ENCODE measurements around the gene TBX10. TPM values are rescaled to one million over a fixed set of nuclear protein-coding genes. Genes with fewer than 3 reads are reported as not detected.
"Not testable (repeated sequence)": the region's sequence is repeated elsewhere in the genome, so short reads cannot be mapped to it uniquely, and the experiment has no call there.

Gene TBX10
- total and polyA plus RNA-seq, 7 experiments from 2014 or later: not detected

DNA sequence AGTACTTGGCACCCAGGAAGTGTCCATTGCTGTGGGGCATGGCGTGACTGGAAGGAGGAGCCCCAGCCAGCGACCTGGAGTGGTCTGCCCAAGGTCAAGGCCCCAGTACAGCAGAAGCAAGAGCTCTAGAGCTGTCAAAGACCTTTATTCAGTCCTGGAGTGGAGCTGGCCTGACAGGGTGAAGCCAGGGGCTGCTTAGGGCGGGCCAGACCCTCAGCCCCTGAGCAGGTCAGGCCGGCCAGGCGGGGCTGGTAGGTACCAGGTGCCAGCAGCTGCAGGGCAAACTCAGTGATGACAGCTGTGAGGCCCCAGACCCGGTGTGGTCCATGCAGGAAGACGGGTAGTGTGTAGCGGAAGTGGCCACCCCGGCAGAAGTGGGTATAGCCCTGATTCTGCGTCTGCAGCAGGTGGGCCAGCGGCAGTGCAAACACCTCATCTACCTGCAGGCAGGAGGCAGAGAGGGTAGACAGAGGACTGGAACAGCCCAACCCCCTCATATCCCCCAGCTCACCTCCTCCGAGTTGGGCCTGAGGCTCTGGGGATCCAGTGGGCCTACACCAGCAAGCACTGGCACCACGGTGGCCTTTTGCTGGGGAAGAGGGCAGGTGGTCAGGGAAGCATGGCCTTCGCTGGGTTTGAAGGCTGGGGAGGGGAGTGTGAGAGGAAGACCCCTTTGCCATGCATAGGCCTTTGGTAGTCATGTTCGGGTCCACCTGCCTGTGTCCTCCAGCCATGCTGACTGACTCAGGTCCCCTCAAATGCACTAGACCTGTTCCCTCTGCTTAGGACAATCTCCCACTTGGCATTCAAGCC lies 11.5 kb downstream of the TBX10 start:
- ATAC-seq (no peak), DNase-seq (peak in 1 of 9 donors; percentile 9)
- Mint-ChIP-seq H3K9me3 (no peaks in the 10 kb centered on the region), H3K27ac (peak overlapping the region in 2 of 9 donors; percentile 45 to 60), H3K4me1 (peaks cover 5 to 18% (median 10%) of the 10 kb centered on the region in 7 donors), H3K36me3 (no peaks in the 10 kb centered on the region), H3K4me3 (peak overlapping the region in 2 of 10 donors; percentile 33 to 55), H3K27me3 (no peaks in the 10 kb centered on the region)
- CTCF ChIA-PET: interaction anchor here (0.6 to 2.4 kb wide), 9 partner anchors 10 to 271 kb away, joined by 3 to 13 read pairs (median 4); partner anchors contain the start of gene ACY3
- Histone ChIP-seq H3K36me3 (ENCODE audit: control insufficient read depth in 2 of 3, insufficient read depth in 3 of 3, low read length in 3 of 3) (no peaks in the 10 kb centered on the region), H3K9me3 (ENCODE audit: control insufficient read depth in 2 of 3, low read length in 3 of 3) (no peaks in the 10 kb centered on the region), H3K4me3 (ENCODE audit: low read length) (no peak overlapping the region), H3K4me1 (ENCODE audit: control insufficient read depth in 2 of 2, insufficient read depth in 2 of 2, low read length in 2 of 2) (peaks cover 8 to 9% of the 10 kb centered on the region in 2 donors), H3K27ac (ENCODE audit: low read depth, low read length) (no peak overlapping the region), H3K27me3 (ENCODE audit: control insufficient read depth in 2 of 2, insufficient read depth in 2 of 2, low read length in 2 of 2) (no peaks in the 10 kb centered on the region)
- intact Hi-C loops (cut with micrococcal nuclease): loop anchor here in 1 of 2 donors (5.0 kb wide), 1 partner anchor 84 kb away; no protein-coding TSS in a partner anchor
- POLR2A ChIA-PET: interaction anchor here (1.2 to 3.0 kb wide), 3 partner anchors 10 to 13 kb away, joined by 3 to 27 read pairs (median 3); no protein-coding TSS in a partner anchor

DNA sequence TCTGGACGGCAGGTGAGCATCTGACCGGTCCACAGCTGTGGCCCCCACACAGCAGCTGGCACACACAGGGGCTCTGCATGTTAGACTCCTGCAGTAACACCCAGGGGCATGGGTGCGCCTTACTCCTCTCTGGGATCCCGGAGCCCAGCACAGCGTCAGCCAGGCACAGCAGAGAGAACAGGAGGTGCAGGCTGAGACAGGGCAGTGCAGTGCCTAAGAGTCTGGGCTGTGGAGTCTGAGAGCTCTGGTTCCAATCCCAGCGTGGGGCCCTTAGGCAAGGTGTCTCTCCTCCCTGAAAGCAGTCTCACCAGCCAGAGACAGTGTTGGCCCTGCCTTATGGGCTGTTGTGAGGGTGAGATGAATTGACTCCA lies 12.1 kb downstream of the TBX10 start:
- no peaks in the 10 kb centered on the region for H3K9me3 Mint-ChIP-seq
- H3K27ac ChIP-seq (ENCODE audit: low read depth, low read length): no peak overlapping the region
- peaks cover 5 to 18% (median 10%) of the 10 kb centered on the region in 7 donors for H3K4me1 Mint-ChIP-seq
- H3K9me3 ChIP-seq (ENCODE audit: control insufficient read depth in 2 of 3, low read length in 3 of 3): no peaks in the 10 kb centered on the region
- no peaks in the 10 kb centered on the region for H3K36me3 ChIP-seq (ENCODE audit: control insufficient read depth in 2 of 3, insufficient read depth in 3 of 3, low read length in 3 of 3)
- peaks cover 8 to 9% of the 10 kb centered on the region in 2 donors for H3K4me1 ChIP-seq (ENCODE audit: control insufficient read depth in 2 of 2, insufficient read depth in 2 of 2, low read length in 2 of 2)
- DNase-seq: no peak
- ChIA-PET CTCF (interaction anchor here (1.1 to 2.4 kb wide), 5 partner anchors 9 to 32 kb away, joined by 3 to 13 read pairs (median 3); no protein-coding TSS in a partner anchor), POLR2A (interaction anchor here (1.2 kb wide), 1 partner anchor 9 kb away, joined by 3 read pairs; no protein-coding TSS in a partner anchor)
- no peak for ATAC-seq
- H3K27me3 Mint-ChIP-seq: no peaks in the 10 kb centered on the region
- peak overlapping the region in 2 of 9 donors; percentile 45 to 60 for H3K27ac Mint-ChIP-seq
- no peaks in the 10 kb centered on the region for H3K27me3 ChIP-seq (ENCODE audit: control insufficient read depth in 2 of 2, insufficient read depth in 2 of 2, low read length in 2 of 2)
- H3K36me3 Mint-ChIP-seq: no peaks in the 10 kb centered on the region
- intact Hi-C loops (cut with micrococcal nuclease): loop anchor here in 1 of 2 donors (5.0 kb wide), 1 partner anchor 85 kb away; no protein-coding TSS in a partner anchor
- no peak overlapping the region for H3K4me3 ChIP-seq (ENCODE audit: low read length)
- H3K4me3 Mint-ChIP-seq: no peak overlapping the region

DNA sequence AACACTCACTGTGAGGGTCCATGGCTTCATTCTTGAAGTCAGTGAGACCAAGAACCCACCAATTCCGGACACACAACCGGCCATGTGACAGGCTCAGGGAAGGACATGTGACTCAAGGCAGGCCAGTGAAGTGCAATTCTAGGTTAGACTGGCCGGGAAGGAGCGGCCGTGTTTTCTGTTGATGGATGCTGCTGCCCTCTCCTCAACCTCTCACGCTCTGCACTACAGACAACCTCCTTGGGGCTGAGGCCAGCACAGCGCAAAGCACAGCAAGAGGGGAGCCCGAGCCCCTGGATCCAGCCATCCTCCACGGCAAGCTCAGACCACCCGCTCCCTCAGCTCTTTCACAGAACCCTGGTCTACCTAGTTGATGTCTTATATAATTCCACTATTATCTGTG lies 12.6 kb downstream of the TBX10 start:
- H3K4me3 ChIP-seq (ENCODE audit: low read length): no peak overlapping the region
- H3K9me3 Mint-ChIP-seq: no peaks in the 10 kb centered on the region
- H3K27me3 Mint-ChIP-seq: no peaks in the 10 kb centered on the region
- H3K4me1 ChIP-seq (ENCODE audit: control insufficient read depth in 2 of 2, insufficient read depth in 2 of 2, low read length in 2 of 2): peaks cover 8 to 9% of the 10 kb centered on the region in 2 donors
- peak overlapping the region in 2 of 9 donors; percentile 48 to 57 for H3K27ac Mint-ChIP-seq
- intact Hi-C loops (cut with micrococcal nuclease): loop anchor here in 1 of 2 donors (5.0 kb wide), 1 partner anchor 85 kb away; no protein-coding TSS in a partner anchor
- DNase-seq (peak in 1 of 9 donors; percentile 6), ATAC-seq (no peak)
- H3K4me1 Mint-ChIP-seq: peaks cover 5 to 18% (median 10%) of the 10 kb centered on the region in 7 donors
- CTCF ChIA-PET: interaction anchor here (1.2 to 1.5 kb wide), 4 partner anchors 9 to 25 kb away, joined by 3 to 8 read pairs (median 3); no protein-coding TSS in a partner anchor
- H3K4me3 Mint-ChIP-seq: no peak overlapping the region
- H3K36me3 ChIP-seq (ENCODE audit: control insufficient read depth in 2 of 3, insufficient read depth in 3 of 3, low read length in 3 of 3): no peaks in the 10 kb centered on the region
- no peaks in the 10 kb centered on the region for H3K27me3 ChIP-seq (ENCODE audit: control insufficient read depth in 2 of 2, insufficient read depth in 2 of 2, low read length in 2 of 2)
- H3K36me3 Mint-ChIP-seq: no peaks in the 10 kb centered on the region
- no peaks in the 10 kb centered on the region for H3K9me3 ChIP-seq (ENCODE audit: control insufficient read depth in 2 of 3, low read length in 3 of 3)
- POLR2A ChIA-PET: interaction anchor here (0.9 to 1.2 kb wide), 2 partner anchors 9 to 13 kb away, joined by 3 read pairs; no protein-coding TSS in a partner anchor
- no peak overlapping the region for H3K27ac ChIP-seq (ENCODE audit: low read depth, low read length)

DNA sequence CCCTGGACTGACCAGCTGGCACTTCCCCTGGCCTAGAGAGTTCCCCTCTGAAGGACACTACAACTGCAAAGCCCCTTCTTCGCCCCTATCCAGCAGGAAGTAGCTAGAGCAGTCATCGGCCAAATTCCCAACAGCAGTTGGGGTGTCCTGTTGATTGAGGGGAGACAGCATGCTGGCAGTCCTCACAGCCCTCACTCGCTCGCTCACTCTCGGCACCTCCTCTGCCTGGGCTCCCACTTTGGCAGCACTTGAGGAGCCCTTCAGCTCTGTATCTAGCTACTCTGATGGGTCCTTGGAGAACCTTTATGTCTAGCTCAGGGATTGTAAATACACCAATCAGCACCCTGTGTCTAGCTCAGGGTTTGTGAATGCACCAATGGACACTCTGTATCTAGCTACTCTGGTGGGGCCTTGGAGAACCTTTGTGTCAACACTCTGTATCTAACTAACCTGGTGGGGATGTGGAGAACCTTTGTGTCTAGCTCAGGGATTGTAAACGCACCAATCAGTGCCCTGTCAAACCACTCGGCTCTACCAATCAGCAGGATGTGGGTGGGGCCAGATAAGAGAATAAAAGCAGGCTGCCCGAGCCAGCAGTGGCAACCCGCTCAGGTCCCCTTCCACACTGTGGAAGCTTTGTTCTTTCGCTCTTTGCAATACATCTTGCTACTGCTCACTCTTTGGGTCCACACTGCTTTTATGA lies 13.3 kb downstream of the TBX10 start:
- H3K4me1 ChIP-seq (ENCODE audit: control insufficient read depth in 2 of 2, insufficient read depth in 2 of 2, low read length in 2 of 2); H3K36me3 Mint-ChIP-seq; ATAC-seq; H3K27me3 Mint-ChIP-seq; H3K27ac ChIP-seq (ENCODE audit: low read depth, low read length); H3K36me3 ChIP-seq (ENCODE audit: control insufficient read depth in 2 of 3, insufficient read depth in 3 of 3, low read length in 3 of 3); H3K4me3 ChIP-seq (ENCODE audit: low read length); H3K9me3 Mint-ChIP-seq; H3K4me3 Mint-ChIP-seq; H3K27me3 ChIP-seq (ENCODE audit: control insufficient read depth in 2 of 2, insufficient read depth in 2 of 2, low read length in 2 of 2); H3K9me3 ChIP-seq (ENCODE audit: control insufficient read depth in 2 of 3, low read length in 3 of 3): not testable (repeated sequence)
- Mint-ChIP-seq H3K27ac (peak overlapping the region in 2 of 9 donors; percentile 48 to 57), H3K4me1 (peaks cover 5 to 18% (median 10%) of the 10 kb centered on the region in 7 donors)
- ChIA-PET CTCF (interaction anchor here (1.2 to 1.5 kb wide), 4 partner anchors 8 to 25 kb away, joined by 3 to 8 read pairs (median 3); no protein-coding TSS in a partner anchor), POLR2A (interaction anchor here (0.9 kb wide), 1 partner anchor 12 kb away, joined by 3 read pairs; no protein-coding TSS in a partner anchor)
- intact Hi-C loops (cut with micrococcal nuclease): loop anchor here in 1 of 2 donors (5.0 kb wide), 1 partner anchor 86 kb away; no protein-coding TSS in a partner anchor
- DNase-seq: peak in 1 of 9 donors; percentile 4

DNA sequence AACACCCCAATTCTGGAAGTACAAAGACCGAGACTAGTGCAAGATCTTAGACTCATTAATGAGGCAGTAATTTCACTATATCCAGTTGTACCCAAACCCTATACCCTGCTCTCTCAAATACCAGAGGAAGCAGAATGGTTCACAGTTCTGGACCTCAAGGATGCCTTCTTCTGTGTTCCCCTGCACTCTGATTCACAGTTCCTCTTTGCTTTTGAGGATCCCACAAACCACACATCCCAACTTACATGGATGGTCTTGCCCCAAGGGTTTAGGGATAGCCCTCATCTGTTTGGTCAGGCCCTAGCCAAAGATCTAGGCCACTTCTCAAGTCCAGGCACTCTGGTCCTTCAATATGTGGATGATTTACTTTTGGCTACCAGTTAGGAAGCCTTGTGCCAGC lies 15.8 kb downstream of the TBX10 start:
- intact Hi-C loops (cut with micrococcal nuclease); H3K27me3 Mint-ChIP-seq; H3K27me3 ChIP-seq (ENCODE audit: control insufficient read depth in 2 of 2, insufficient read depth in 2 of 2, low read length in 2 of 2); H3K36me3 Mint-ChIP-seq; H3K4me1 ChIP-seq (ENCODE audit: control insufficient read depth in 2 of 2, insufficient read depth in 2 of 2, low read length in 2 of 2); H3K9me3 ChIP-seq (ENCODE audit: control insufficient read depth in 2 of 3, low read length in 3 of 3); H3K9me3 Mint-ChIP-seq; H3K36me3 ChIP-seq (ENCODE audit: control insufficient read depth in 2 of 3, insufficient read depth in 3 of 3, low read length in 3 of 3); H3K4me1 Mint-ChIP-seq; DNase-seq; CTCF ChIA-PET; POLR2A ChIA-PET; H3K4me3 ChIP-seq (ENCODE audit: low read length); H3K4me3 Mint-ChIP-seq; H3K27ac ChIP-seq (ENCODE audit: low read depth, low read length); H3K27ac Mint-ChIP-seq; ATAC-seq: not testable (repeated sequence)

DNA sequence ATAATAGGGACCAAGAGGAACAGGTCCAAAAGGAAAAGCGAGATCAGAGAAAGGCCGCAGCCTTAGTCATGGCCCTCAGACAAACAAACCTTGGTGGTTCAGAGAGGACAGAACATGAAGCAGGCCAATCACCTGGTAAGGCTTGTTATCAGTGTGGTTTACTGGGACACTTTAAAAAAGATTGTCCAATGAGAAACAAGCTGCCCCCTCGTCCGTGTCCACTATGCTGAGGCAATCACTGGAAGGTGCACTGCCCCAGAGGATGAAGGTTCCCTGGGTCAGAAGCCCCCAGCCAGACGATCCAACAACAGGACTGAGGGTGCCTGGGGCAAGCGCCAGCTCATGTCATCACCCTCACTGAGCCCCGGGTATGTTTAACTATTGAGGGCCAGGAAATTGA lies 16.7 kb downstream of the TBX10 start:
- CTCF ChIA-PET: not testable (repeated sequence)

More for the DNA sequence above, 16.7 kb downstream of the TBX10 start:
- H3K27ac ChIP-seq (ENCODE audit: low read depth, low read length); H3K4me1 ChIP-seq (ENCODE audit: control insufficient read depth in 2 of 2, insufficient read depth in 2 of 2, low read length in 2 of 2); H3K9me3 Mint-ChIP-seq; POLR2A ChIA-PET; H3K27me3 Mint-ChIP-seq; H3K36me3 Mint-ChIP-seq; ATAC-seq; H3K9me3 ChIP-seq (ENCODE audit: control insufficient read depth in 2 of 3, low read length in 3 of 3); H3K4me3 Mint-ChIP-seq; intact Hi-C loops (cut with micrococcal nuclease); H3K27me3 ChIP-seq (ENCODE audit: control insufficient read depth in 2 of 2, insufficient read depth in 2 of 2, low read length in 2 of 2); H3K27ac Mint-ChIP-seq; H3K36me3 ChIP-seq (ENCODE audit: control insufficient read depth in 2 of 3, insufficient read depth in 3 of 3, low read length in 3 of 3); H3K4me3 ChIP-seq (ENCODE audit: low read length): not testable (repeated sequence)
- DNase-seq: peak in 1 of 9 donors; percentile 4
- peaks cover 2 to 12% (median 6%) of the 10 kb centered on the region in 7 donors for H3K4me1 Mint-ChIP-seq
